GM21717 (cell line): ENCODE results near the gene FAM184B.
"Not testable (repeated sequence)": the region's sequence is repeated elsewhere in the genome, so short reads cannot be mapped to it uniquely, and the experiment has no call there.

Experiments used
- ATAC-seq: cut with Tn5 transposase; IDR thresholded peaks from one replicate; pipeline ENCODE4 v1.9.1; 2021; ENCODE audit warnings: mild to moderate bottlenecking, moderate library complexity; ENCODE audit not compliant: unreplicated experiment

FAM184B gene

GRCh38 chr4:17690135-17690534 is 91.3 kb downstream of the FAM184B start:
- ATAC-seq: no peak

GRCh38 chr4:17688011-17688441 is 93.4 kb downstream of the FAM184B start:
- ATAC-seq: no peak

- no peak for ATAC-seq
These were observed 94.1 kb downstream of the FAM184B start for GRCh38 chr4:17687237-17687857.

GRCh38 chr4:17684648-17685047 is 96.8 kb downstream of the FAM184B start:
- not testable (repeated sequence) for ATAC-seq

GRCh38 chr4:17682222-17682566 is 99.2 kb downstream of the FAM184B start:
- no peak for ATAC-seq

DNA sequence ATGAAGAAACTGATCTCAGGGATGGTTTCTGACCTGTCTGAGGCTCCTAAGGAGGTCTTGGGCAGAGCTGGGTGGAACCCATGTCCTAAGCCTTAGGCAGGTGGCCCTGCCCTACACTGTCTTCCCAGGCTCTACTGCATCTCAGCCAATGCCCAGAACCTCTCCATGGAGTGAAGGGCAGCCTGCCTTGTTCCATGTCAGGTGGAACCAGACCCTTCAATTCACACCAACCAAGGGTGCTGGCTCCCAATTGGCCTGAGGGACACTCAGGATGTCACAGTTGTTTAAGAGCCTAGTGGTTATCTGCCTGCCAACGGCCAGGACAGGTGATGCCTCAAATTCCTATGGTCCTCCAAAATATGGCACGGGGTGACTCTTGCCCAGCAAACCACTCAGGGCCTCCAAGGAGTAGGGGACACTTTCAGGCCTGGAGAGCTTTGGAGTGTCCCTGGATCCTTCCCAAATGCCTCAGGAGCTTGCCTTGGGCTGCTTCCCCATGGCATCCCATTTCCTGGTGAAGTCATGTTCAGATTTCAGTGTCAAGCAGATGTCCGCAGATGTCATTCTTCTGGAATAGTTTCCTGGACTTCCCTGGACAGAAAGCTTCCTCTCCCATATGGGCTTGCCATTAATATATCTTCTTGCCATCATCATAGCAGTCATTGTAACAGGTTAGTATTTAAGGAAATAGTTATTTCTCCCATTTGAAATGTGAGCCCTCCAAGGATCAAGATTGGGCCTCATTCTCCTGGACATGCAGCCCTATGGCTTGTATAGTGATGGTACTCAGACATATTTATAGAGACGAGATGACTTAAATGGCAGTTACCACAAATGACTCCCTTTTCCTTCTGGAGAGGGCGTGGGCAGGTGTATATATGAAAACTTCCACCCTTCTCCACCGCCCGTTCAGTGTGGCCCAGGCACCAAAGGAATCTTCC is 99.9 kb downstream of the FAM184B start:
- no peak for ATAC-seq

- ATAC-seq: no peak
These were observed 100.7 kb downstream of the FAM184B start for GRCh38 chr4:17680559-17681280.

- ATAC-seq: no peak
These were observed 111.0 kb downstream of the FAM184B start for GRCh38 chr4:17670423-17670822.

GRCh38 chr4:17667653-17668201 is 113.7 kb downstream of the FAM184B start:
- no peak for ATAC-seq

GRCh38 chr4:17667253-17667652 is 114.2 kb downstream of the FAM184B start:
- ATAC-seq: no peak

- no peak for ATAC-seq
These were observed 115.6 kb downstream of the FAM184B start for GRCh38 chr4:17665852-17666251.

DNA sequence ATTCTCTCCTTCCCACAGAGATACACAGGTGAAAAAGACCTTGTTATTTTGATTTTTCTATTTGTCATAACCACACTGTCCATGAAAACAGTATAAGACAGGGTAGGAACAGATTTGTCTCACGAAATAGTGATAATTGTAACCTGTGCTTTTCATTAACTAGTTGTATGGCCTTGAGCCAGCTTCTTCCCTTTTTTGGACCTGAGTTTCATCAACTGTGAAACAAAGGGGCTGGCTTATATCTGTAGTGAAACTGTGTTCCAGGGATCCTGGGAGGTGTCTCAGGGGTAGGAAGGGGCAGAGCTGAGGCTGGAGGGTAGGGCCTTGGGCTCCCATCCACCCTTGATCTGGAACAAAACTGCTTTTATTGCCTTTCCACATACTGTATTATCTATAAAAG is 116.1 kb downstream of the FAM184B start:
- no peak for ATAC-seq

DNA sequence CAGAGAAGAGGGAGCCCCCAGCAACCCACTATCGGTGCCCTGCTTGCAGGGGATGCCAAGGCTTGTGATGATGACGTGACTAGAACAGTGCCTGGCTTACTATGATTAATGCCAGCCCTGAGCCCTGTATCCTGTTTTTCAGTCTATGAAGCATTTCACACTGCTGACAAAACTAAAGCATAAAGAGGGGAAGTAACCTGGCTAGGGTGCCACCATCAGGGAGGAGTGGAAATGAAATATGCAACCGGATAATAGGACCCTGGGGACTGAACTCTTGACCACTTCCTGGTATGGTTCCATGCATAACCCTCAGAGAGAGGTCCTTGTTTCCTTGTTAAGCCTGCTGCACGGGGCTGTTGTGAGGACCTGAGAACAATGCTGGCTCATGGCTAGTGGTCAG is 116.7 kb downstream of the FAM184B start:
- peak; percentile 79 for ATAC-seq

DNA sequence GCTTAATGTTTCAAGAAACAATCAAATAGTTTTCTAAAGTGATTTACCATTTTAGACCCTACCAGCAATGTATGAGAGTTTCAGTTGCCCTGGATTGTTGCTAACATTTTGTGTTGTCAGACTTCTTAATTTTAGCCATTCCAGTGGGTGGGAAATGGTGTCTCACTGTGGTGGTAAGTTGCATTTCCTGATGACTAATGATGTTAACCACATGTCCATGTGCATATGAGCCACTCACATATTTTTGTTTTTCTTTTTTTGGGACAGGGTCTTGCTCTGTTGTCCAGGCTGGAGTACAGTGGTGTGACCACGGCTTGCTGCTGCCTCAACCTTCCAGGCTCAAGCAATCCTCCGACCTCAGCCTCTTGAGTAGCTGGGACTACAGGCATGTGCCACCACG is 118.7 kb downstream of the FAM184B start:
- ATAC-seq: no peak

DNA sequence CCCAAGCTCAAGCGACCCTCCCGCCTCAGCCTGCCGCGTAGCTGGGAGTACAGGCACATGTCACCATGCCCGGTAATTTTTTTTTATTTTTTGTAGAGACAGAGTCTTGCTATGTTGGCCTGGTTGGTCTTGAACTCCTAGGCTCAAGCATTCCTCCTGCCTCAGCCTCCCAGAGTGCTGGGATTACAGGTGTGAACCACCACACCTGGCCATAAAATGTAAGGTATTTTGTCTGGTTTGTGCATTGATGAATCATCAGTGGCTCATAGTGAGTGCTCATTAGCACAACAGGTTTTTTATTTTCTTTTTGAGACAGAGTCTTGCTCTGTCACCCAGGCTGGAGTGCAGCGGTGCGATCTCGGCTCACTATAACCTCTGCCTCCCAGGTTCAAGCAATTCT is 122.2 kb downstream of the FAM184B start:
- ATAC-seq: not testable (repeated sequence)

DNA sequence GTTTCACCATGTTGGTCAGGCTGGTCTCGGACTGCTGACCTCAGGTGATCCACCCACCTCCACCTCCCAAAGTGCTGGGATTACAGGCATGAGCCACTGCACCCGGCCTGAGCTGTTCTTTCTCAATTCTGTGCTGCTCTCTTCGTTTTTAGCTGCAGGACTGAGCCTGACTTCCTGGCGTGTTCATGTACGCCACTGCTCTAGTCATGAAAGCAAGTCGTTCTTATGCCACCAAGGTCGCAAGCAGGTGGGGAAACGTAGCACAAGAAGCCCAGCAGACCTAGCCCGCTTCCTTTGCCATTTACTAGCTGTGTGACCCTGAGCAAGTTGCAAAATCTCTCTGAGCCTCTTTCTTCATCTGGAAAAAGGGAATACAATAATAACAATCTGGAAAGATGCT is 123.6 kb downstream of the FAM184B start:
- no peak for ATAC-seq

GRCh38 chr4:17657090-17657489 is 124.3 kb downstream of the FAM184B start:
- ATAC-seq: no peak

GRCh38 chr4:17654701-17655100 is 126.7 kb downstream of the FAM184B start:
- no peak for ATAC-seq

GRCh38 chr4:17650406-17650805 is 131.0 kb downstream of the FAM184B start:
- no peak for ATAC-seq

- ATAC-seq: no peak
These were observed 133.5 kb downstream of the FAM184B start for GRCh38 chr4:17647927-17648326.

DNA sequence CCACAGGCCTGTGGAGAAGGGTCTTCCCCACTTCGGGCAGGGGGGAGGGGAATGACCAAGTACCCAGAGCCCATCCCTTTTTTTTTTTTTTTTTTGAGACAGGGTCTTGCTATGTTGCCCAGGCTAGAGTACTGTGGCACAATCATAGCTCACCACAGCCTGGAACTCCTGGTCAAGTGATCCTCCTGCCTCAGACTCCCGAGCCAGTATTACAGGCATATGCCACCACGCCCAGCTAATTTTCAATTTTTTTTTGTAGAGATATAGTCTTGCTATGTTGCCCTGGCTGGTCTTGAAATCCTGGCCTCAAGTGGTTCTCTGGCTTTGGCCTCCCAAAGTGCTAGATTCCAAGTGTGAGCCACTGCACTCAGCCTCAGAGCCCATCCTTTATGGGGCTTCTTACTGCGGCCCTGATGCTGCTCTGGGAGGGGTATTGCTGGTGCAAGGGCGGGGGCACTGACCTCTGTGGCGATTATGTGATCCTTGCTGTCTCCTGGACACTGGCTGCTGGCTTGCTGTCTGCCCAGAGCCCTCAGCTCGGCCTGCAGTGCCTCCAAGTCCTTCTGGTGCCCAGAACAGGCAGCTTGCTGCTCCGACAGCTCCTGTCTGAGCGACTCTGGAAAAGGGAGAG is 134.1 kb downstream of the FAM184B start:
- no peak for ATAC-seq
